Measurements from ENCODE around the gene SAFB2. TPM values are rescaled to one million over a fixed set of nuclear protein-coding genes. Genes with fewer than 3 reads are reported as not detected.

Gene SAFB2
- total and polyA plus RNA-seq, 9 of the 15 experiments (the other 6 are each of a cell fraction or from before 2014, with no cell fraction given) = 4.5 to 103 (median 47.3) TPM

DNA sequence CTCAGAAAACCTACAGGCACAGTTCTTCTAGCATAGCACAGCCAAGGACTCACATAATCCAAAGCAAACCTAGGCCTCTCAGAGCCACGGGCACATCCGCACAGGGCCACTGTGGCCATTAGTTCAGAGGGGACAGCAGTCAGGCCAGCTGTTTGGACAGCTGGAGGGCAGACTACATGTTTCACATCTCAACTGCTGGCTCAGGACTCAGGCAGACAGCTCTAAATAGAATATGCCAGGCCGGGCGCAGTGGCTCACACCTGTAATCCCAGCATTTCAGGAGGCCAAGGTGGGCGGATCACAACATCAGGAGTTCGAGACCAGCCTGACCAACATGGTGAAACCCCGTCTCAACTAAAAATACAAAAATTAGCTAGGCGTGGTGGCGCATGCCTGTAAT is 26.8 kb downstream of the SAFB2 start (continued):
- TF ChIP-seq, protein P1, sequence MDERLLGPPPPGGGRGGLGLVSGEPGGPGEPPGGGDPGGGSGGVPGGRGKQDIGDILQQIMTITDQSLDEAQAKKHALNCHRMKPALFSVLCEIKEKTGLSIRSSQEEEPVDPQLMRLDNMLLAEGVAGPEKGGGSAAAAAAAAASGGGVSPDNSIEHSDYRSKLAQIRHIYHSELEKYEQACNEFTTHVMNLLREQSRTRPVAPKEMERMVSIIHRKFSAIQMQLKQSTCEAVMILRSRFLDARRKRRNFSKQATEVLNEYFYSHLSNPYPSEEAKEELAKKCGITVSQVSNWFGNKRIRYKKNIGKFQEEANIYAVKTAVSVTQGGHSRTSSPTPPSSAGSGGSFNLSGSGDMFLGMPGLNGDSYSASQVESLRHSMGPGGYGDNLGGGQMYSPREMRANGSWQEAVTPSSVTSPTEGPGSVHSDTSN (CRISPR knock-in tag; IDR thresholded peaks at IDR 0.05; ENCODE audit: low read depth) = no peak
- TF ChIP-seq, protein P1 (tag; conservative IDR thresholded peaks at IDR 0.05; ENCODE audit: low read depth) = no peak
- TF ChIP-seq SAFB2 (IDR thresholded peaks at IDR 0.05; ENCODE audit: borderline replicate concordance, low read depth, low read length, severe bottlenecking) = no peak

DNA sequence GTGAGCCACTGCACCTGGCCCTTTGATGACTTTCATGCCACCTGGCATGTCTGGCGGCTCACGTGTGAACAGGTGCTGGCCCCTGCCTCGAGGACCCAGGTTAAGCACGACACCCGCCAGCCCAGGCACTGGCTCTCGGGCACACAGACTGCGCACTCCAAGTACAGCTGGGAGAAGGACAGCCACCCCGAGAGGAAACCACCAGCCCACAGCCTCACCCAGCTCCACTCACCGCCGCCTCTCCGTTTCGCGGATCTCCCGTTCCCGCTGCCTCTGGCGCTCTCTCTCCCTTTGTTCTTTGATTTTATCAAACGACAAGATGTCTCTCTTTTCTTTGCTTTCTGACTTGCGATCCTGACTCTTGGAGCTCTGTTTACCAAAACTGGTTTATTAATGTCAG is 27.4 kb downstream of the SAFB2 start:
- no peak overlapping the region for H2AFZ ChIP-seq (ENCODE audit: low read depth, low read length)
- H3K9me3 ChIP-seq (replicated peaks; ENCODE audit: control insufficient read depth, insufficient read depth, low read depth, low read length) = no peaks in the 10 kb centered on the region
- TF ChIP-seq ZBTB33 (CRISPR knock-in tag; IDR thresholded peaks at IDR 0.05) = peak; percentile 48; the same call in 1 of the 2 replicates
- 0 out of 2 replicates have a peak, but pooled peaks have one; percentile 39 for TF ChIP-seq POLR2G (IDR thresholded peaks at IDR 0.05; ENCODE audit: low read depth, low read length)
- TF ChIP-seq SPI1 (IDR thresholded peaks at IDR 0.05; ENCODE audit: borderline replicate concordance, low read depth, low read length) = no peak
- peaks cover 5% of the 10 kb centered on the region; the same call in 1 of the 2 replicates for H4K20me1 ChIP-seq (replicated peaks; ENCODE audit: control insufficient read depth, insufficient read depth, low read length)
- H3K4me3 ChIP-seq = no peak overlapping the region
- no peaks in the 10 kb centered on the region for H3K27me3 ChIP-seq (ENCODE audit: control insufficient read depth in 2 of 2, insufficient read depth in 2 of 2, low read length in 2 of 2)
- DNase-seq (ENCODE audit: extremely low read depth in 1 of 4, low spot score in 3 of 4) = no peak
- 0 out of 4 replicates have a peak overlapping the region, but pooled peaks of 1 of the 2 experiments have one; percentile 15 for H3K9ac ChIP-seq (ENCODE audit: insufficient read depth in 1 of 2, low read depth in 2 of 2, low read length in 2 of 2)
- BruUV-seq (replicated peaks) = no TSS peak
- no peak overlapping the region for H3K4me2 ChIP-seq (ENCODE audit: insufficient read depth, low read length)
- no peak overlapping the region for H3K27ac ChIP-seq (ENCODE audit: extremely low read depth, low read depth, low read length)
- CTCF ChIA-PET (ENCODE audit: low intra/inter-chr PET ratio) = no interaction called here
- peaks cover 98% of the 10 kb centered on the region for H3K36me3 ChIP-seq (ENCODE audit: control insufficient read depth, insufficient read depth, low read length)
- no peak for FAIRE-seq
- 0 out of 3 replicates have a peak, but pooled peaks cover 4% of the 10 kb centered on the region for H3K79me2 ChIP-seq (ENCODE audit: control insufficient read depth, insufficient read depth, low read length)
- WGBS (ENCODE audit: insufficient coverage, low coverage, missing lambda C conversion rate) = 93% methylated on average over 16 of the region's 18 CpGs
- in situ Hi-C loops (cut with MboI) = no loop called here
- ATAC-seq = no peak
- POLR2A ChIA-PET = interaction anchor here (0.6 kb wide), 1 partner anchor 31 kb away, joined by 3 read pairs; no protein-coding TSS in a partner anchor
- H3K9me1 ChIP-seq (ENCODE audit: control insufficient read depth, insufficient read depth, low read length) = no peaks in the 10 kb centered on the region
- peaks cover 0 to 14% of the 10 kb centered on the region in 2 experiments; a peak in 1 of 5 replicates for H3K4me1 ChIP-seq (replicated peaks in 1 of 2; ENCODE audit: control insufficient read depth in 2 of 2, insufficient read depth in 2 of 2, low read length in 2 of 2)
- intact Hi-C loops (cut with micrococcal nuclease) = no loop called here

Data from K562 (cell line).